Measurements from ENCODE around the gene NTSR1.

- TF ChIP-seq EZH2phosphoT487 (IDR thresholded peaks at IDR 0.05; ENCODE audit: insufficient read depth, low read depth) = no peak
- TF ChIP-seq EZH2 (IDR thresholded peaks at IDR 0.05; ENCODE audit: insufficient read depth, poor library complexity, severe bottlenecking) = no peak
Measured at GRCh38 chr20:62688855-62689460, 19.7 kb upstream of the NTSR1 start.
